ENCODE data around the gene ZSCAN23. TPM values are rescaled to one million over a fixed set of nuclear protein-coding genes. Genes with fewer than 3 reads are reported as not detected.
"Not testable (repeated sequence)": the region's sequence is repeated elsewhere in the genome, so short reads cannot be mapped to it uniquely, and the experiment has no call there.

The ZSCAN23 gene
- total RNA-seq, 1 donor from 2014 or later = 20.4 TPM

GRCh38 chr6:28478518-28478917 lies 35.2 kb upstream of the ZSCAN23 start:
- Histone ChIP-seq H3K9ac (no peak overlapping the region), H3K27ac (no peak overlapping the region), H3K36me3 (no peaks in the 10 kb centered on the region), H3K9me3 (ENCODE audit: low read depth) (no peaks in the 10 kb centered on the region), H3F3A (ENCODE audit: low read depth) (no peaks in the 10 kb centered on the region), H2AFZ (replicated peaks) (no peak overlapping the region), H3K4me3 (no peak overlapping the region), H3K27me3 (peaks cover 61% of the 10 kb centered on the region), H3K4me1 (no peaks in the 10 kb centered on the region), H3K79me2 (ENCODE audit: low read depth) (no peaks in the 10 kb centered on the region), H4K20me1 (ENCODE audit: low read depth) (no peaks in the 10 kb centered on the region), H3K4me2 (no peak overlapping the region)
- Mint-ChIP-seq H3K27ac (no peak overlapping the region), H3K4me3 (no peak overlapping the region), H3K4me1 (peaks cover 4% of the 10 kb centered on the region), H3K9me3 (no peaks in the 10 kb centered on the region), H3K27me3 (ENCODE audit: insufficient read depth, low read depth) (peaks cover 10% of the 10 kb centered on the region), H3K36me3 (no peaks in the 10 kb centered on the region)
- no peak for TF ChIP-seq CTCF (IDR thresholded peaks at IDR 0.05)
- TF ChIP-seq EZH2phosphoT487 (IDR thresholded peaks at IDR 0.05) = no peak
- TF ChIP-seq EZH2 (IDR thresholded peaks at IDR 0.05) = no peak
- DNase-seq (ENCODE audit: low spot score) = no peak

- Mint-ChIP-seq H3K9me3 (no peaks in the 10 kb centered on the region), H3K36me3 (no peaks in the 10 kb centered on the region), H3K4me3 (peak overlapping the region; percentile 96), H3K27ac (peak overlapping the region; percentile 52), H3K27me3 (ENCODE audit: insufficient read depth, low read depth) (peaks cover 10% of the 10 kb centered on the region), H3K4me1 (peaks cover 4% of the 10 kb centered on the region)
- H3K36me3 ChIP-seq = no peaks in the 10 kb centered on the region
- H3K27ac ChIP-seq = no peak overlapping the region
- no peak overlapping the region for H3K9ac ChIP-seq
- H3K4me1 ChIP-seq = no peaks in the 10 kb centered on the region
- H3F3A ChIP-seq (ENCODE audit: low read depth) = no peaks in the 10 kb centered on the region
- H2AFZ ChIP-seq (replicated peaks) = peak overlapping the region; percentile 92
- H4K20me1 ChIP-seq (ENCODE audit: low read depth) = no peaks in the 10 kb centered on the region
- no peaks in the 10 kb centered on the region for H3K9me3 ChIP-seq (ENCODE audit: low read depth)
- H3K79me2 ChIP-seq (ENCODE audit: low read depth) = no peaks in the 10 kb centered on the region
- H3K4me3 ChIP-seq = peak overlapping the region; percentile 86
- peak overlapping the region; percentile 81 for H3K4me2 ChIP-seq
- H3K27me3 ChIP-seq = peaks cover 23% of the 10 kb centered on the region
- TF ChIP-seq EZH2phosphoT487 (IDR thresholded peaks at IDR 0.05) (no peak), EZH2 (IDR thresholded peaks at IDR 0.05) (no peak), CTCF (IDR thresholded peaks at IDR 0.05) (no peak)
- DNase-seq (ENCODE audit: low spot score) = peak; percentile 78
These were observed 31.3 kb upstream of the ZSCAN23 start for GRCh38 chr6:28474441-28475219.

- not testable (repeated sequence) for H3F3A ChIP-seq (ENCODE audit: low read depth); H3K9ac ChIP-seq; H3K4me3 Mint-ChIP-seq; H4K20me1 ChIP-seq (ENCODE audit: low read depth); H3K9me3 Mint-ChIP-seq; H3K36me3 ChIP-seq; H3K4me1 Mint-ChIP-seq; H3K9me3 ChIP-seq (ENCODE audit: low read depth); H3K4me1 ChIP-seq; H3K4me3 ChIP-seq; H3K27me3 Mint-ChIP-seq (ENCODE audit: insufficient read depth, low read depth); DNase-seq (ENCODE audit: low spot score); H3K27ac ChIP-seq; H3K4me2 ChIP-seq; H3K36me3 Mint-ChIP-seq; H3K79me2 ChIP-seq (ENCODE audit: low read depth); H3K27ac Mint-ChIP-seq; H2AFZ ChIP-seq (replicated peaks); H3K27me3 ChIP-seq
These were observed 26.0 kb upstream of the ZSCAN23 start for GRCh38 chr6:28469153-28469745.

- Histone ChIP-seq H3K27me3 (peaks cover 17% of the 10 kb centered on the region), H3K4me3 (no peak overlapping the region), H3K27ac (no peak overlapping the region), H3K36me3 (no peaks in the 10 kb centered on the region), H3K79me2 (ENCODE audit: low read depth) (no peaks in the 10 kb centered on the region), H3K9me3 (ENCODE audit: low read depth) (no peaks in the 10 kb centered on the region), H3K4me2 (no peak overlapping the region), H3K4me1 (no peaks in the 10 kb centered on the region), H3K9ac (no peak overlapping the region), H2AFZ (replicated peaks) (no peak overlapping the region), H3F3A (ENCODE audit: low read depth) (no peaks in the 10 kb centered on the region), H4K20me1 (ENCODE audit: low read depth) (no peaks in the 10 kb centered on the region)
- no peaks in the 10 kb centered on the region for H3K36me3 Mint-ChIP-seq
- H3K27me3 Mint-ChIP-seq (ENCODE audit: insufficient read depth, low read depth) = no peaks in the 10 kb centered on the region
- H3K4me3 Mint-ChIP-seq = no peak overlapping the region
- no peaks in the 10 kb centered on the region for H3K4me1 Mint-ChIP-seq
- H3K9me3 Mint-ChIP-seq = peaks cover 9% of the 10 kb centered on the region
- TF ChIP-seq EZH2 (IDR thresholded peaks at IDR 0.05) (no peak), EZH2phosphoT487 (IDR thresholded peaks at IDR 0.05) (no peak), CTCF (IDR thresholded peaks at IDR 0.05) (no peak)
- no peak for DNase-seq (ENCODE audit: low spot score)
- no peak overlapping the region for H3K27ac Mint-ChIP-seq
These were observed 24.8 kb upstream of the ZSCAN23 start for GRCh38 chr6:28468056-28468455.

Data from neural progenitor cell (in vitro differentiated cells).